ENCODE data around the gene TMEM203. TPM values are rescaled to one million over a fixed set of nuclear protein-coding genes. Genes with fewer than 3 reads are reported as not detected.
A peak's percentile ranks its signal among the peaks of the same experiment; 100 is the strongest.

The TMEM203 gene
- total and polyA plus RNA-seq, 2 of the 13 experiments (the other 11 are each of a cell fraction or from before 2014, with no cell fraction given), result 23.4 to 36.7 TPM

DNA sequence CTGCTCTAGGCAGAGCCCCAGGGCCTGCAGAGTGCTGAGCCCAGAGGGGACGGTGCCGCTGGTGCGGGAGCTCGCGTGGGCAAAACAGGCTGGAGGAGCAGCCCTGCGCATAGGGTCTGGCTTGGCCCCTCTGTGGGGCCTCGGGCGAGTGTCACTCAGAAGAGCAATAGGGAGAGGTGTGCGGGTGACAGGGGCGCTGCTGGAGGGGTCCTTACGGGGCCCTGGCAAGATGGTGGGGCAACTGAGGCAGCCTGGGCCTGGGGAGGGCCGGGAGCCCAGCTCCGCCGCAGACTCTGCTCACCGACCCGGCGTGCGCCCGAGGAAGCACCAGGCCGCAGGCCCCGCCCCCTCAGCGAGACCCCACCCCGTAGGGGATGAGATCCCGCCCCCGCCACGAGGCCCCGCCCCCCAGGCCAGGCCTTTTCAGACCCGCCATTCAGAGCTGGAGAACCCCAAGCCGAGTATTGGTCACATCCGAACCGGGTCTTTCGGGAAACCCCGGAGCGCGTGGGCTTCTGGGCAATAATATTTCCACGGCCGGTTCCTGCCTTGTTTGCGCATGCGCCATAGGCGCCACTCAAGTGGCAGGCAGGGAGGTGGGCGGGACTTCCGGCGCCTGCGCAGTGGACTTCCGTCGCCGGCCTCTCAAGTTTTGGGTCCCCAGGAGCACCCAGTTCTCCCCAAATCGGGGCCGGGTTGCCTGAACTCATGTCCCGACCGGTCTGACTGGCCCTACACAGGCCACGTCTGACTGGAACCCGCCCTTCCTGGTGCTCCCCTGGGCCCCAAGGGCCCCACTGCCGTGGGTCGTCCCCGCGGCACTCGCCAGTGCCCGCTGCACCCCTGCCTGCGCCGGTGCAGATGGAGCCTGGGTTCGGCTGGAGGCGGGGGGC, 17.9 kb upstream of the TMEM203 start:
- ChIA-PET POLR2A (interaction anchor here (0.7 to 13.4 kb wide), 16 partner anchors 12 to 169 kb away, joined by 3 to 225 read pairs (median 12); partner anchors contain the start of genes ANAPC2, ENTPD2, MAN1B1 and NDOR1), CTCF (ENCODE audit: low intra/inter-chr PET ratio, low total read pairs) (no interaction called here)
- Histone ChIP-seq H3K9me3 (ENCODE audit: low read length) (no peaks in the 10 kb centered on the region), H3K9ac (ENCODE audit: insufficient read depth, low read depth, low read length) (peak overlapping the region; percentile 94), H3K36me3 (replicated peaks in 1 of 2; ENCODE audit: control insufficient read depth in 1 of 2, insufficient read depth in 2 of 2, low read length in 2 of 2) (no peaks in the 10 kb centered on the region), H3K4me1 (ENCODE audit: insufficient read depth, low read length) (peaks cover 64% of the 10 kb centered on the region), H3K27me3 (ENCODE audit: control insufficient read depth in 1 of 2, insufficient read depth in 2 of 2, low read length in 2 of 2) (no peaks in the 10 kb centered on the region; a peak in 1 of 5 replicates), H2AFZ (ENCODE audit: low read length) (no peak overlapping the region), H3K27ac (ENCODE audit: extremely low read length, insufficient read depth, low read length) (peak overlapping the region; percentile 76), H4K20me1 (ENCODE audit: insufficient read depth, low read length) (peaks cover 4% of the 10 kb centered on the region; the same call in 1 of the 2 replicates), H3K79me2 (ENCODE audit: insufficient read depth, low read length) (peaks cover 3% of the 10 kb centered on the region), H3K4me3 (replicated peaks in 1 of 3; ENCODE audit: insufficient read depth in 1 of 3, low read depth in 2 of 3, low read length in 3 of 3) (peak overlapping the region; percentile 84 to 99 (median 92)), H3K4me2 (ENCODE audit: low read depth, low read length) (peak overlapping the region; percentile 100)
- intact Hi-C loops (cut with micrococcal nuclease; ENCODE audit: unreplicated experiment) (loop anchor here (2.0 kb wide), 2 partner anchors 13 to 23 kb away; partner anchors contain the start of gene TPRN), in situ Hi-C loops (cut with HindIII; ENCODE audit: extremely low pct_ligation_motif_present, low pct_unique_long_range_greater_than_20kb) (no loop called here)
- FAIRE-seq (peak; percentile 91), ATAC-seq (peak; percentile 44), DNase-seq (ENCODE audit: low spot score) (peak; percentile 98)
- no TSS peak for BruUV-seq (replicated peaks)
- WGBS (ENCODE audit: low lambda C conversion rate), result 2% methylated on average over 18 of the region's 63 CpGs
- TF ChIP-seq, protein P1, sequence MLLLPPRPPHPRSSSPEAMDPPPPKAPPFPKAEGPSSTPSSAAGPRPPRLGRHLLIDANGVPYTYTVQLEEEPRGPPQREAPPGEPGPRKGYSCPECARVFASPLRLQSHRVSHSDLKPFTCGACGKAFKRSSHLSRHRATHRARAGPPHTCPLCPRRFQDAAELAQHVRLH (CRISPR knock-in tag; IDR thresholded peaks at IDR 0.05; ENCODE audit: borderline replicate concordance, low read depth), result no peak
- TF ChIP-seq RAD51 (IDR thresholded peaks at IDR 0.05; ENCODE audit: borderline replicate concordance) (no peak), TBL1XR1 (IDR thresholded peaks at IDR 0.05; ENCODE audit: borderline replicate concordance, low read length, partially characterized antibody) (no peak), ZNF20 (CRISPR knock-in tag; IDR thresholded peaks at IDR 0.05) (no peak), ZFX (CRISPR knock-in tag; IDR thresholded peaks at IDR 0.05; ENCODE audit: low read depth) (0 out of 2 replicates have a peak, but pooled peaks have one; percentile 72), GABPB1 (CRISPR knock-in tag; IDR thresholded peaks at IDR 0.05) (peak; percentile 92), ZBTB33 (CRISPR knock-in tag; IDR thresholded peaks at IDR 0.05) (no peak), MED8 (CRISPR knock-in tag; IDR thresholded peaks at IDR 0.05; ENCODE audit: insufficient replicate concordance) (no peak), NR2F6 (IDR thresholded peaks at IDR 0.05) (no peak), NR2F6 (CRISPR knock-in tag; IDR thresholded peaks at IDR 0.05) (no peak; the same call in 1 of the 2 replicates), ZNF121 (CRISPR knock-in tag; IDR thresholded peaks at IDR 0.05) (no peak), TMF1 (CRISPR knock-in tag; IDR thresholded peaks at IDR 0.05; ENCODE audit: low read depth) (no peak), POGZ (CRISPR knock-in tag; IDR thresholded peaks at IDR 0.05) (no peak), CHD2 (IDR thresholded peaks at IDR 0.05; ENCODE audit: low read depth, low read length) (no peak), GZF1 (CRISPR knock-in tag; IDR thresholded peaks at IDR 0.05) (no peak), IRF9 (CRISPR knock-in tag; IDR thresholded peaks at IDR 0.05; ENCODE audit: borderline replicate concordance) (peak; percentile 83; the same call in 1 of the 2 replicates), ZNF790 (CRISPR knock-in tag; IDR thresholded peaks at IDR 0.05; ENCODE audit: borderline replicate concordance) (no peak)
- TF ChIP-seq, protein P2, sequence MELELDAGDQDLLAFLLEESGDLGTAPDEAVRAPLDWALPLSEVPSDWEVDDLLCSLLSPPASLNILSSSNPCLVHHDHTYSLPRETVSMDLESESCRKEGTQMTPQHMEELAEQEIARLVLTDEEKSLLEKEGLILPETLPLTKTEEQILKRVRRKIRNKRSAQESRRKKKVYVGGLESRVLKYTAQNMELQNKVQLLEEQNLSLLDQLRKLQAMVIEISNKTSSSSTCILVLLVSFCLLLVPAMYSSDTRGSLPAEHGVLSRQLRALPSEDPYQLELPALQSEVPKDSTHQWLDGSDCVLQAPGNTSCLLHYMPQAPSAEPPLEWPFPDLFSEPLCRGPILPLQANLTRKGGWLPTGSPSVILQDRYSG (CRISPR knock-in tag; IDR thresholded peaks at IDR 0.05), result no peak
- TF ChIP-seq, protein P3, sequence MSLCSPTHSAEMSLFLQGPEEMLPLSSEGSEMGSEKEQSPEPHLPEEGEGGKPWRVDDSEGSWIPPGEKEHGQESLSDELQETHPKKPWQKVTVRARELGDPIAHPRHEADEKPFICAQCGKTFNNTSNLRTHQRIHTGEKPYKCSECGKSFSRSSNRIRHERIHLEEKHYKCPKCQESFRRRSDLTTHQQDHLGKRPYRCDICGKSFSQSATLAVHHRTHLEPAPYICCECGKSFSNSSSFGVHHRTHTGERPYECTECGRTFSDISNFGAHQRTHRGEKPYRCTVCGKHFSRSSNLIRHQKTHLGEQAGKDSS (CRISPR knock-in tag; IDR thresholded peaks at IDR 0.05; ENCODE audit: borderline replicate concordance, low read depth), result peak; percentile 76; the same call in 1 of the 2 replicates
